Heart left ventricle (tissue), 13 donors: Measurements from ENCODE around the gene USP51.

Experiments used
- CTCF ChIP-seq, 12 donors: fragments of 200-600 bp; sonication (generic) in 4 of 12; IDR thresholded peaks; one replicate each; pipeline versions ENCODE4 v1.5.0 to v1.8.0; 2018 to 2022; ENCODE audit warnings: antibody characterized with exemption in 12 of 12, mild to moderate bottlenecking in 5 of 12
- POLR2A ChIP-seq, 2 donors: fragments of 450-650 bp; IDR thresholded peaks; one replicate each; pipeline ENCODE4 v1.6.1; 2017; ENCODE audit warnings: antibody characterized with exemption in 2 of 2, mild to moderate bottlenecking in 2 of 2, moderate library complexity in 2 of 2
- donor health status: ischemic (EF 13 %, LVEDD 7.1; RV severe dilation, severe dysfunction).
- donor health status: DM: no; HTN: yes; CAD: no.
- donor health status: DM: no; HTN: no; CAD: no.
- donor health status: ischemic (EF 25% LVEDD 6.9; RV normal size, moderate dysfunction).
- donor health status: ischemic (EF 25% LVEDD 5.7; RV mildly dilated, moderate dysfunction).
- donor health status: ischemic (EF 35%, LVEDD 5.7; RV mildly dilated, moderate dysfunction).
- donor health status: nonischemic (EF 11% LVEDD 7.7; RV severe dilation, severe dysfunction).
- donor health status: DM: yes; HTN: yes; CAD: no.
- donor health status: PGD.
- donor health status: ischemic (EF 29% LVEDD 5.4; RV normal size, mild dysfunction).
- donor health status: nonischemic (EF 23%, LVEDD 6.1; RV moderate dilation, normal function).

GRCh38 chrX:55488593-55489313 is 895 bp downstream of the USP51 start:
- peak in 1 of 12 donors; percentile 22 for TF ChIP-seq CTCF (IDR thresholded peaks at IDR 0.05)
- TF ChIP-seq POLR2A (IDR thresholded peaks at IDR 0.05): no peak
